GM21737 (cell line): ENCODE results near the gene PCDH9.
"Not testable (repeated sequence)": the region's sequence is repeated elsewhere in the genome, so short reads cannot be mapped to it uniquely, and the experiment has no call there.

Source experiments
- ATAC-seq: cut with Tn5 transposase; IDR thresholded peaks from one replicate; pipeline ENCODE4 v1.9.1; 2021; ENCODE audit warnings: mild to moderate bottlenecking, moderate library complexity; ENCODE audit not compliant: unreplicated experiment

Gene PCDH9

GRCh38 chr13:66627512-66627911 lies 602.6 kb downstream of the PCDH9 start:
- ATAC-seq: no peak

DNA sequence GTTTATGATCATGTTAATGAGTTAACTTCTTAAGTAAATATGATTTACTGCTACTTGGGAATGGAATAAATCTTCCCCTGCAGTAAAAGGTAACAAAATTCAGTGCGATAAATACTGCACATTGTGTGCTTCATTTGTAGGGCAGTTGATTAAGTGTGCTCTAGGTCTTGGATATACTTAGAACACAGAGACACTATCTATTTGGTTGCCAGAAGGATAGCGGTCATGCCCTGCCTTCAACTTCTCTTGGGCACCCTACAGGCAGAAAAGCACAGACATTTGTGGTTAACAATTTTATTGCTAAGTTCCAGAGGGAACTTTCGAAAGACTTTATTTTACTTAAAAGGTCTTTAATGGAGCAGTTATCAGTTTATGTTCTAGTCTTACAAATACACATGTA lies 605.8 kb downstream of the PCDH9 start:
- no peak for ATAC-seq

GRCh38 chr13:66623129-66623820 lies 606.9 kb downstream of the PCDH9 start:
- no peak for ATAC-seq

GRCh38 chr13:66621906-66622447 lies 608.2 kb downstream of the PCDH9 start:
- not testable (repeated sequence) for ATAC-seq

- no peak for ATAC-seq
These were observed 611.4 kb downstream of the PCDH9 start for GRCh38 chr13:66618702-66619101.

GRCh38 chr13:66617786-66618185 lies 612.4 kb downstream of the PCDH9 start:
- no peak for ATAC-seq

- no peak for ATAC-seq
These were observed 617.2 kb downstream of the PCDH9 start for GRCh38 chr13:66612983-66613382.

DNA sequence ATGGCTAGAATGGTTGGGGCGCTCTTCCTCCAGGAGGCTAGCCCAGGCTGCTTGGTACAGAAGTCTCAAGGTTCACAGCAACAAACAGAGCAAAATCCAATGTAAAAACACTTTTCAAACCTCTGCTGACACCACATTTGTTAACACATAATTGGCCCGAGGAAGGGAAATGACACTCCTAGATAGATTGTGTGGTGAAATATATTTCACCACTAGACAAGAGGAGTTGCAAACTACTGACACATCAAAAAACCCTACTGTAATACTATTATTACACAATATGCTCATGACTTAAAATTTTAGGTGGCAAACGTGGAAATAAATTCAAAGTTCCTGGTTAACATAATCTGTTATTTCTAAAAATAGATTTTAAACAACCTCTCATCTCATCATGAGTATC lies 643.6 kb downstream of the PCDH9 start:
- ATAC-seq: no peak

- no peak for ATAC-seq
These were observed 644.4 kb downstream of the PCDH9 start for GRCh38 chr13:66585669-66586203.

- ATAC-seq: no peak
These were observed 648.5 kb downstream of the PCDH9 start for GRCh38 chr13:66581675-66582074.

DNA sequence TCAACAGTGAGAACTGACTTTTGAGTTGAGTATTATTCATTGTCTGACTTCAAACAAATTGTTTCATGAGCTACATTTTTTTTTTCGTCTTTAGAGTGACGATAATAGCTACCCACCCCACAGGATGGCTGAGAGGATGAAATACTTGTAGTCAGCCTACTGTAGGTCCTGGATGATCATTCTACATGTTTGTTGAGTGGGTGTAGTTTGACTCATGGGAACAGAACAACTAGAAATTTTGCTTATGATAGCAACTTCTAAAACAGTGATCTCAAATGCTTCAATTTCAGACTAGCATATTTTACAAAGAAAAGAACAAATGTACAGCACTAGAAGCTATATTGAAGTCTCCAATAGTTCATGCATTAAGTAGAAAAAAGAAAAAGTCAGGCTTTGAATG lies 651.8 kb downstream of the PCDH9 start:
- no peak for ATAC-seq

DNA sequence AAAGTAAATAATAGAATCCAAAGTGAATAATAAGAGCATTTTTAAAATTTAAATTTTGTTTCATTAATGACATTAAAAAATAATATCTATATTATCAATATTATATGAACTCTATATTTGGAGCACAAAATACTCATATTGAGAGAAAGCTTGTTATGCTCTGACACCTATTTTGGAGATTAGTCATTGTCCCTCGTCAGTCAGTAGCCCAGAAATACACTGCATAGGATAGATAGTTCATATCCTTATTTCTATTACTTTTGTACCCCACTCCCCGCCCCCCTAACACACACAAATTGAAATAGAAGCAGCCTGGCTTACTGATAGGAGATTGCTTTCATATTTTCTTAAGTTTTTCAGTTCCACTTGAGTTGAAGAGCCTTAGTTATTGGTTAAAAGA lies 652.8 kb downstream of the PCDH9 start:
- ATAC-seq: no peak

DNA sequence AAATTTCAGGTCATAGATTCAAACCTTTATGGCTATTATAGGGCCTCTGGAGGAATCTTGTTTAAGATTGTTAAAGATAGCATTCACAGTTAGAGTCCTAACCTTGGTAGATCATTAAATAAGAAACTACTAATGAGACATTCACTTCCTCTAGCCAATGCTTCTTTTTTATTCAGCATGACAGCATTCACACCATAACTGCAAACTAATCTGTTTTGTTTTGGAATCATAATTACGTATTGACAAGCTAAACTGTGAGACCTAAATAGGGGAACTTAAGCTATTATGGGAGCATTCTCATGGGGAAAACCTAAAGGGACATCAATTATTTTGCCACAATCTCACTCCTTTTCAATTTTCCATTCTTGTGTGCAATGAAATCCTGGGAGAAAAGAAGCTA lies 653.8 kb downstream of the PCDH9 start:
- ATAC-seq: no peak

DNA sequence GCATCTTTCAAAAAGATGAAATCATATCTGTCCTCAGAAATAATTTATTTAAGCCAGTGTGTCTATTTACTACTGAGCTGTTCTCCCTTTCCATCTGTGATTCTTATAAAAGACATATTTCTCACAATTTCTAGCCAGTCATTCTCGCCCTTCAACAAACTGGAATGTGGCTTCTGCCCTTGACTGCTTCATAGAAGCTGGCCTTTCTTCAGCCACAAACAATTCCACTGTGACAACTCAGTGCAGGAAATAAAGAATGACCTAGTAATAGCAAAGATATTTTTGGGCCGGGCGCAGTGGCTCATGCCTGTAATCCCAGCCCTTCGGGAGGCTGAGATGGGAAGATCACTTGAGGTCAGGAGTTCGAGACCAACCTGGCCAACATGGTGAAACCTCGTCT lies 655.5 kb downstream of the PCDH9 start:
- ATAC-seq: no peak

DNA sequence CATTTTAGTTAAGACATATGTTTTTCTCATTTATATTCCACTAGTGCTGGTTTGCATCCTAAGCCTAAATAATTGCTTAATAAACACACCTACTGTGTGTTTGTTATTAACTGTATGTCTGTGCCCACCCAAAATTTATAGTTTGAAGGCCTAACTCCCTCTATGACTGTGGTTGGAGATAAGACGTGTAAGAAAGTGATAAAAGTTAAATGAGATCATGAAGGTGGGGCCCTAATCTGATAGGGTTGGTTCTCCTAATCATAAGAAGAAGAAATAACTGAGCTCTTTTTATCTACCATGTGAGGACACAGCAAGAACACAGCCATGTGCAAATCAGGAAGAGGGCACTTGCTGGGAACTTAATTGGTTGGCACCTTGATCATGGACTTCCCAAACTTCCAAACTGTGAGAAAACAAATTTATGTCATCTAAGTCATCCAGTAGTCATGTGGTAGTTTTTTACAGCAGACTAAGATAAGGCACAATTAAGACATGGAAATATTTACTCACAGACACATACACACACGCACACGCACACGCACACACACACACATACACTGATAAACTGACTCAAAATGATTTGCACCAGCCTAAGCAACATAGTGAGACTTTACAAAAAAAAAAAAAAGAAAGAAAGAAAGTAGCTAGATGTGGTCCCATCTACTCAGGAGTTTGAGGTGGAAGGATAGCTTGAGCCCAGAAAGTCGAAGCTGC lies 662.1 kb downstream of the PCDH9 start:
- ATAC-seq: no peak

DNA sequence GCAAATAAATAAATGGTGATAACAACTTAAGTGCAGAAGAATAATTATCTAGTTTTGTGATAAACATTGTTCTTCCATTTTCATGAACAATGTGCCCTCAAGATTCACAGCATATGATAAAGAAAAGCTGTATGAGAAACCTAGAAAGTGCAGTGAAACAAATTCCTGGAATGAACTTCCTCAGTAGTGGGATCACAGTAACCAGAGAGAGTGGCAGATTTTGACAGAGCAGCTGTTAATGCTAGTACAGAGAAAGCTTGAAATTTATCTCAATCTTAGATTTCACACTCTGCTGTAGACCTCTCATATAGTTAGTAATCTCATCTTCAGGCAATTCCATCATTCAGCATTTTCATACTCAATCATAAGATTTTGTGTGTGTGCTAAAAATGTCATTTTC lies 664.9 kb downstream of the PCDH9 start:
- no peak for ATAC-seq

DNA sequence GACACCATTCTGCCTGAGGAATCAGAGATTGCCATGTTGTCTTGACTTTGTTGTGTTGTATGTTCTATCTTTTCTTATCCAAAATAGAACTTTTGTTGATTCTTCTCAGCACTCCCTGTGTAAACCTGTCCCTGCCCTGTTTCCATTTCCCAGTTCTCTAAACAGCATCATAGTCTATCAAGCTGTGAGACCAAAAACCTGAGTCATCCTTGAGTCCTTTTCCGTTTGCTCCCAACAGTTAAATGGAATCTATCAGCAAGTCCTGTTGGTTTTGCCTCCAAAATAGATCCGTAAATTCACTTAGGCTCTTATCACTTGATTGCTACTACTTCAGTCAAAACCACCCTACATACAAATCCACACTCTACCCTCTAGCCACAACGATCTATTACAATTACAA lies 667.1 kb downstream of the PCDH9 start:
- no peak for ATAC-seq

GRCh38 chr13:66562054-66562453 lies 668.1 kb downstream of the PCDH9 start:
- no peak for ATAC-seq

GRCh38 chr13:66560991-66561390 lies 669.1 kb downstream of the PCDH9 start:
- ATAC-seq: no peak

- no peak for ATAC-seq
These were observed 669.9 kb downstream of the PCDH9 start for GRCh38 chr13:66560189-66560588.

GRCh38 chr13:66559093-66559492 lies 671.0 kb downstream of the PCDH9 start:
- no peak for ATAC-seq

DNA sequence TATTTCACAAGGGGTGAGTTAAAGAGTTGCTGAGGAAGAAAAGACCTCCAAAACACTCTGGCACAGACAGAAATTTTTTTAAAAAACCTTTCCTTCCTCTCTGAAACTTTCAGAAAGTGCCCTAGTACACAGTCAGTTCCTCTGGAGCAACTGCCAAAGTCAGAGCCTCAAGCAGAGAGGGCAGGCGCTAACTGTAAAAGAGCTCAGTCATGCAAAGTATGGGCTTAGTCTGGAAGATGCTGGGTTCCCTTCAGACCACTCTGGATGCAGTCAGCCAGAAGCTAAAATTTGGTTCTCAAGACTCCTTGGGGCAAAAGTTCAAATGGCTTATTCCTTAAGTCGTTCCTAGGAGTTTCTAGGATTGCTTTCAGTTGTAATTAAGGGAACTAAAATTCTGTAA lies 671.6 kb downstream of the PCDH9 start:
- ATAC-seq: no peak
